Epithelial cell of esophagus (primary cell): ENCODE measurements around the gene RPS6KA2.

ENCODE experiments used
- DNase-seq: peaks from one replicate; pipeline ENCODE4 v3.0.0; 2010; ENCODE audit warnings: low read depth
- H3K4me3 ChIP-seq: 2 replicates; pipeline ENCODE4 v1.5.1; 2011; ENCODE audit warnings: mild to moderate bottlenecking, low read length, control low read depth
- TF ChIP-seq, protein P1 (sequence below): IDR thresholded peaks from 2 replicates; pipeline ENCODE4 v1.5.1; 2011; ENCODE audit warnings: low read depth, mild to moderate bottlenecking, low read length, control low read depth, inconsistent platforms; ENCODE audit not compliant: insufficient read depth; ENCODE audit errors: missing control alignments

The RPS6KA2 gene

DNA sequence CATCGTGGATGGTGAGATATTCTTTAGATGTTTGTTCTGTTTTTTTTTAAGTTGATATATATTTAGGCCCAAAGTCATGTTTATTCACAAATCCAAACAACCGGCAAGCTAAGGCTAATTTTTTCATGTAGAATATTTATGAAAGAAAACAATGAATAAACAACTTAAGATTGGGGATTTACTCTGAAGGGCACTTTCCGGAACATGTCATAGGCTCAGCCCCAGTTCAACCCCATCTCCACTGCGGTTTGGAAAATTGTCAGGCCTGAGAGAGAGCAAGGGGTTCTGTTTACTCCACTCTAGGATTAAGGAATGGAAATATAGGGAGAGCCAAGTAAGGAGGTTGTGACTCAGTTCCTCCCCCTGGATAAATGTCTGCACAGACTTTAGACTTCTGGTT, 18.3 kb downstream of the RPS6KA2 start:
- TF ChIP-seq, protein P1, sequence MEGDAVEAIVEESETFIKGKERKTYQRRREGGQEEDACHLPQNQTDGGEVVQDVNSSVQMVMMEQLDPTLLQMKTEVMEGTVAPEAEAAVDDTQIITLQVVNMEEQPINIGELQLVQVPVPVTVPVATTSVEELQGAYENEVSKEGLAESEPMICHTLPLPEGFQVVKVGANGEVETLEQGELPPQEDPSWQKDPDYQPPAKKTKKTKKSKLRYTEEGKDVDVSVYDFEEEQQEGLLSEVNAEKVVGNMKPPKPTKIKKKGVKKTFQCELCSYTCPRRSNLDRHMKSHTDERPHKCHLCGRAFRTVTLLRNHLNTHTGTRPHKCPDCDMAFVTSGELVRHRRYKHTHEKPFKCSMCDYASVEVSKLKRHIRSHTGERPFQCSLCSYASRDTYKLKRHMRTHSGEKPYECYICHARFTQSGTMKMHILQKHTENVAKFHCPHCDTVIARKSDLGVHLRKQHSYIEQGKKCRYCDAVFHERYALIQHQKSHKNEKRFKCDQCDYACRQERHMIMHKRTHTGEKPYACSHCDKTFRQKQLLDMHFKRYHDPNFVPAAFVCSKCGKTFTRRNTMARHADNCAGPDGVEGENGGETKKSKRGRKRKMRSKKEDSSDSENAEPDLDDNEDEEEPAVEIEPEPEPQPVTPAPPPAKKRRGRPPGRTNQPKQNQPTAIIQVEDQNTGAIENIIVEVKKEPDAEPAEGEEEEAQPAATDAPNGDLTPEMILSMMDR: no peak
- no peak overlapping the region for H3K4me3 ChIP-seq

DNA sequence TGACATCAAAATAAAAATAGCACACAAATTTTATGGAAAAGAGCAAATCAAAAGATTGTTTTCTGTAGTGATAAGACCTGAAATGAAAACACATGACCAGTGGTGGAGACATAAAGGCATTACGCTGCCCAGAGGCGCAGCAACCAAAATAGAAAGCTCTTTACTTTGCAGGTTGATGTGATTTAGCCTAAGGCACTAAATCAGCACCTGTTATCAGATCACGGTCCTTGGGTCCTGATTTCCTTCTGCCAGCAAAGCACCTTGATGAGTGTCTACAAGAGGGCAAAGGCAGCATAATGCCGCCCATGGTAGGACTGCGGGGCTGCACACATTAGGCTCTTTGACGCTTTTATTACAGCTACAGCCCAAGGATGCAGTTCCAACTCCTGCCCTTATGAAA, 21.3 kb downstream of the RPS6KA2 start:
- no peak for DNase-seq
- H3K4me3 ChIP-seq: no peak overlapping the region
- TF ChIP-seq, protein P1: no peak

More for the DNA sequence above, 18.3 kb downstream of the RPS6KA2 start:
- no peak for DNase-seq

DNA sequence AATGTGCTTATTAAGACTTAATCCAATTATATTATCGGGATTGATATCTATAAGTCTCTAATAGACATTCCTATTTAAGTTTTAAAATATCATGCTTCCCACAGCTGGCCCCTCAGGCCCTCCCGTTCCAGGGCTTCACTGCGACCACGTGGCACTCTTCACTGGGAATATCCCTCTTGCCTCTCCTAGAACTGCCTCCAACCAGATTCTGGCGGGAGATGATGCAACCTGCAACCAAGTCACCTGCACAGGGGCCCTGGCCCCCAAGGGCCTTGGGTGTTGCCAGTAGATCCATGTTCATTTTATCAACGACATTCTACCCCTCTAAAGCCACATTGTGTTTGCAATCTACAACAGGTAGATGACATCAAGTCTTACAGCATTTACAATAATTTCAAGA, 22.1 kb downstream of the RPS6KA2 start:
- no peak overlapping the region for H3K4me3 ChIP-seq
- TF ChIP-seq, protein P1: no peak

DNA sequence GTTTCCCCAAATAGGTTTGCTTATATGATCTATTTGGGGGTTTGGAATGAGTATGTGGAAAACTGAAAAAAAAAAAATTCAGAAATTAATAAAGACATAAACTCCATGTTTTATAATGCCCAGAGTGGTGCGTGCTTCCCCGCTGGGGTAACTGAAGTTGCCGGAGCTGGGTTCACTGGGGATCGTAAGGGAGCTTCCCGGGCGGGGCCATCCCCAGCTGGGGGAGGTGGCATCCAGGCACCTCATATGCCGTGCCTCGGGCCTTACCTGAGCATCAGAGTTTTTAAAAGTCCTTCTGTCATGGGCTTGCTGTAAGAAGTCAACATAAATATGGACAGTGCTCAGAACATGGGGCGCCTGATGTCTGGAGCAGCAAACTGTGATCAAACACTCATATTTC, 22.7 kb downstream of the RPS6KA2 start:
- TF ChIP-seq, protein P1: no peak
- no peak for DNase-seq
- H3K4me3 ChIP-seq: no peak overlapping the region

More for the DNA sequence above, 22.1 kb downstream of the RPS6KA2 start:
- DNase-seq: no peak

DNA sequence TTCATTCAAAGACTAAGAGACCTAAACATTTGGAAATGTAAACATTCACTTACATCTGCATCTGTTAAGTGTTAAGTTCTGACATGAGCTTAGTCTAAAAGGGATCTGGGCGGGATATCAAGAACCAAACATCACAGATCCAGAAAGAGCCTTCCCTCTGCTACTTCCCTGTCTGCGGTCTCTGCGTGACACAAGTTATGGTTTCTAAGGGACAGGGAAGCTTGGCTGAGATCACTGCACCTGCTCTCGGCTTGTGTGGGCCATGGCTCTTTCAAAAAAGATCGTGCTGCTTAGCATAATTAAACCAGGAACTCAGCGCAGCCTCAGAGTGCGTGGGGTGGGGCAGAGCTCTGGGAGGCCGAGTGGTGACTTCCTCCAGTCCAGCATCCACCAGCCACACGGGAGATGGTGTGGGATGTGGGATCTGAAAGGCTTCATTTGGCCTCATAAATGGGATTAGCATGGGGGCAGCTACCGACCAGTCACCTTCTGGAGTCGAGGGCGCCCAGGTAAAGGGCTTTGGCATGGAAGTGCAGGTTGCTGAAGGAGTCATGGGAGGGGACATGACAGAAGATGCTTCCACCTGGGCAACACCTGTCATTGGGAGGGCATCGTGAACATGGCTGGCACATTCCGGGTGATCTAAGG, 23.9 kb downstream of the RPS6KA2 start:
- DNase-seq: no peak
- H3K4me3 ChIP-seq: no peak overlapping the region
- TF ChIP-seq, protein P1: no peak

DNA sequence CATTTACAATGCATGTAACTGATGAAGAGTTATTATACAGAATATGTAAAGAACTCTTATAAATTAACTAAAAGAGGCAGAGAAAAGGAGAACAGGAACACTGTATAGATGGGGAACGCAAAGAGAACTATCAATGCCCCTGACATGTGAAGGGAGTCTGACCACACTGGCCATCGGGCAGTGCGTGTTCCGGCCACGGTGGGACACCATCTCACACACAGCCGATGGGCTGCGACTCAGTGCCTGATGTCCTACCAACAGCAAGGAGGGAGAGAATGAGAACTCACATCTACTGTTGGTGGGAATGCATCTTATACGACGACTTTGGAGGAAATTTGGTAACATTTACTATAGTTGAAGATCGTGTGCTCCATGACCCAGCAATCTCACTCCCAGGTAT, 25.1 kb downstream of the RPS6KA2 start:
- H3K4me3 ChIP-seq: no peak overlapping the region
- no peak for DNase-seq
- TF ChIP-seq, protein P1: no peak

DNA sequence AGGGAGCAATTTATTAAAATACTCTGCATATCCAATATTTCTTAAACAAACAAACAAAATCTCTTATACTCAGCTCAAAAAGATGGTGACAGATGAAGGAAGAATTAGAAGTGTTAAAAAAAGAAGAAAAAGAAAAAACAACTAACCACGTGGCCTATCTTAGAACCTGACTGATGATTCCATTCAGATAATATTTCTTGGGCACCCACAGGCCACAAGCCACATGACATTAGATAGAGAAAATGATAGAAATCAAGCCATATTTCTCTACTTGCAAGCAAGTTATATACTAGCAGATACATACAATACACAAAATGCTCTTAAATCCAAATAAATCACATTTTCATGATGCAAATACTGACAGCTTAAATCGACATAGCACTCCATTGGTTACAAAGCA, 26.1 kb downstream of the RPS6KA2 start:
- no peak overlapping the region for H3K4me3 ChIP-seq
- TF ChIP-seq, protein P1: no peak
- no peak for DNase-seq
